Prostate gland (tissue), 2 donors: ENCODE data around the gene ABHD16B. TPM values are rescaled to one million over a fixed set of nuclear protein-coding genes. Genes with fewer than 3 reads are reported as not detected.
A peak's percentile ranks its signal among the peaks of the same experiment; 100 is the strongest.

Source experiments
- DNase-seq: peaks from one replicate; pipeline ENCODE4 v3.0.0-alpha.2; 2019; ENCODE audit warnings: low spot score
- H3K27ac ChIP-seq, 2 donors: fragments of 200-600 bp; sonication (generic); 2 replicates each; pipeline ENCODE4 v1.5.1; 2017 to 2019
- H3K27me3 ChIP-seq: fragments of 200-600 bp; sonication (generic); replicated peaks from 2 replicates; pipeline ENCODE4 v1.5.1; 2019; ENCODE audit not compliant: insufficient read depth
- H3K36me3 ChIP-seq, 2 donors: fragments of 200-600 bp; sonication (generic); 1 replicate in 1 of 2; 2 replicates in 1 of 2; pipeline versions ENCODE4 v1.5.1 to v1.8.1; 2017 to 2019
- H3K4me1 ChIP-seq: fragments of 200-600 bp; sonication (generic); replicated peaks from 2 replicates; pipeline ENCODE4 v1.5.1; 2019
- H3K4me3 ChIP-seq, 2 donors: fragments of 200-600 bp; sonication (generic); 2 replicates each; pipeline ENCODE4 v1.5.1; 2017 to 2019
- H3K9me3 ChIP-seq: fragments of 200-600 bp; sonication (generic); 2 replicates; pipeline ENCODE4 v1.5.1; 2017
- POLR2A ChIP-seq: fragments of 450-650 bp; IDR thresholded peaks from one replicate; pipeline ENCODE4 v1.6.1; 2016; ENCODE audit warnings: antibody characterized with exemption, mild to moderate bottlenecking
- POLR2AphosphoS5 ChIP-seq: sonication (generic); formaldehyde crosslinking; IDR thresholded peaks from one replicate; pipeline ENCODE4 v1.6.1; 2017; ENCODE audit warnings: antibody characterized with exemption
- WGBS: methylation state at CpG from one replicate; pipeline ENCODE4 v1.1.5; 2018; 5-methylcytosine and 5-hydroxymethylcytosine counted together
- intact Hi-C: fragments of 100-400 bp; cut with DNase I; formaldehyde crosslinking; loops from one replicate; pipeline ENCODE4 v1.14.2; 2022
- total RNA-seq, 2 donors: library from RNA; depleted of rRNA; stranded (reverse); fragments of >200 nt; gene quantifications; one replicate each; pipeline ENCODE4 v1.1.0, GENCODE V29; 2016
- TF ChIP-seq, protein P1 (sequence below), 4 experiments: fragments of 200-600 bp in 2 of 4; fragments of 450-650 bp in 2 of 4; sonication (generic) in 2 of 4; IDR thresholded peaks; 1 replicate in 3 of 4; 2 replicates in 1 of 4; pipeline ENCODE4 v1.5.1; 2016 to 2019; ENCODE audit warnings: antibody characterized with exemption in 4 of 4, mild to moderate bottlenecking in 2 of 4, moderate library complexity in 2 of 4

Gene ABHD16B
- total RNA-seq = 1 to 10 TPM in 1 of 2 donors, not detected in 1; 1.6 TPM

DNA sequence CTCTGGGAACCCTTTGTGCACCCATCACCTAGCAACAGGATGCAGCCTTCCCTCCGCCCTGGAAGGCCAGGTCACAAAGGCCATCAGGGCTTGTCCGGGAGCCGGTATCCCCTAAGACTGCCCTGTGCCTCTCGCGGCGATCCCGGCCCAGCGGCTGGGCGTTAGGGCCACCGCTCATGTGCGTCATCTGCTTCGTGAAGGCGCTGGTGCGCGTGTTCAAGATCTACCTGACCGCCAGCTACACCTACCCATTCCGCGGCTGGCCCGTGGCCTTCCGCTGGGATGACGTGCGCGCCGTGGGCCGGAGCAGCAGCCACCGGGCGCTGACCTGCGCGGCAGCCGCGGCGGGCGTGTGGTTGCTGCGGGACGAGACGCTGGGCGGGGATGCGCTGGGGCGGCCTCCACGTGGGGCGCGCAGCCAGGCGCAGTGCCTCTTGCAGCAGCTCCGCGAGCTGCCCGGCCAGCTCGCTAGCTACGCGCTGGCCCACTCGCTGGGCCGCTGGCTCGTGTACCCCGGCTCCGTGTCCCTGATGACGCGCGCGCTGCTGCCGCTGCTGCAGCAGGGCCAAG, at the start of gene ABHD16B:
ABHD16B (plus strand) TSS at position 134 of the 570 bp plus-strand sequence; CDS start at position 177, 43 bp downstream.
- TF ChIP-seq, protein P1, sequence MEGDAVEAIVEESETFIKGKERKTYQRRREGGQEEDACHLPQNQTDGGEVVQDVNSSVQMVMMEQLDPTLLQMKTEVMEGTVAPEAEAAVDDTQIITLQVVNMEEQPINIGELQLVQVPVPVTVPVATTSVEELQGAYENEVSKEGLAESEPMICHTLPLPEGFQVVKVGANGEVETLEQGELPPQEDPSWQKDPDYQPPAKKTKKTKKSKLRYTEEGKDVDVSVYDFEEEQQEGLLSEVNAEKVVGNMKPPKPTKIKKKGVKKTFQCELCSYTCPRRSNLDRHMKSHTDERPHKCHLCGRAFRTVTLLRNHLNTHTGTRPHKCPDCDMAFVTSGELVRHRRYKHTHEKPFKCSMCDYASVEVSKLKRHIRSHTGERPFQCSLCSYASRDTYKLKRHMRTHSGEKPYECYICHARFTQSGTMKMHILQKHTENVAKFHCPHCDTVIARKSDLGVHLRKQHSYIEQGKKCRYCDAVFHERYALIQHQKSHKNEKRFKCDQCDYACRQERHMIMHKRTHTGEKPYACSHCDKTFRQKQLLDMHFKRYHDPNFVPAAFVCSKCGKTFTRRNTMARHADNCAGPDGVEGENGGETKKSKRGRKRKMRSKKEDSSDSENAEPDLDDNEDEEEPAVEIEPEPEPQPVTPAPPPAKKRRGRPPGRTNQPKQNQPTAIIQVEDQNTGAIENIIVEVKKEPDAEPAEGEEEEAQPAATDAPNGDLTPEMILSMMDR (IDR thresholded peaks at IDR 0.05) = no peak
- no peak for TF ChIP-seq POLR2AphosphoS5
- no peak for TF ChIP-seq POLR2A
- H3K4me1 ChIP-seq = peaks cover 5% of the 10 kb centered on the region
- H3K27me3 ChIP-seq = no peaks in the 10 kb centered on the region
- H3K36me3 ChIP-seq = no peaks in the 10 kb centered on the region
- 95% methylated on average over 54 of the region's 59 CpGs for WGBS
- H3K27ac ChIP-seq = no peak within 1 kb of the TSS
- no peak for DNase-seq
- H3K9me3 ChIP-seq = no peaks in the 10 kb centered on the region
- no peak within 1 kb of the TSS for H3K4me3 ChIP-seq
- intact Hi-C loops = loop anchor here (5.0 to 10.0 kb wide), 3 partner anchors 34 to 327 kb away; partner anchors contain the start of gene PTK6

DNA sequence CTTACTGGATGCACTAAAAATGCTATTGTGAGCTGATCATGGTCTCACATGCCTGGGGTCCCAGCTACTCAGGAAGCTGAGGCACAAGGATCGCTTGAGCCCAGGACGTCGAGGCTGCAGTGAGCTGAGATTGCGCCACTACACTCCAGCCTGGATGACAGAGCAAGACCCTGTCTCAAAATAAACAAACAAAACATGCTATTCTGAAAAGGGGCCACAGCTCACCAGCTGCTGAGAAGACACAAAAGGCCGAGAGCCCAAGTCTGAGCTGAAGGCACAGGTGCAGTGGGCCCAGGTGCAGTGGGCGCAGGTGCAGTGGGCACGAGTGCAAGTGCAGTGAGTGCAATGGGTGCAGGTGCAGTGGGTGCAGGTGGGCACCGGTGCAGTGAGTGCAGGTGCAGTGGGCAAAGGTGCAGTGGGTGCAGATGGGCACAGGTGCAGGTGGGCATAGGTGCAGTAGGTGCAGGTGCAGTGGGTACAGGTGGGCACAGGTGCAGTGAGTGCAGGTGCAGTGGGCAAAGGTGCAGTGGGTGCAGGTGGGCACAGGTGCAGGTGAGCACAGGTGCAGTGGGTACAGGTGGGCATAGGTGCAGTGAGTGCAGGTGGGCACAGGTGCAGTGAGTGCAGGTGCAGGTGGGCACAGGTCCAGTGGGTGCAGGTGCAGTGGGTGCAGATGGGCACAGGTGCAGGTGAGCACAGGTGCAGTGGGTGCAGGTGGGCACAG, 46.2 kb upstream of the ABHD16B start:
- intact Hi-C loops = no loop called here
- WGBS = 67% methylated on average over 8 of the region's 8 CpGs
- no peak overlapping the region for H3K27ac ChIP-seq

DNA sequence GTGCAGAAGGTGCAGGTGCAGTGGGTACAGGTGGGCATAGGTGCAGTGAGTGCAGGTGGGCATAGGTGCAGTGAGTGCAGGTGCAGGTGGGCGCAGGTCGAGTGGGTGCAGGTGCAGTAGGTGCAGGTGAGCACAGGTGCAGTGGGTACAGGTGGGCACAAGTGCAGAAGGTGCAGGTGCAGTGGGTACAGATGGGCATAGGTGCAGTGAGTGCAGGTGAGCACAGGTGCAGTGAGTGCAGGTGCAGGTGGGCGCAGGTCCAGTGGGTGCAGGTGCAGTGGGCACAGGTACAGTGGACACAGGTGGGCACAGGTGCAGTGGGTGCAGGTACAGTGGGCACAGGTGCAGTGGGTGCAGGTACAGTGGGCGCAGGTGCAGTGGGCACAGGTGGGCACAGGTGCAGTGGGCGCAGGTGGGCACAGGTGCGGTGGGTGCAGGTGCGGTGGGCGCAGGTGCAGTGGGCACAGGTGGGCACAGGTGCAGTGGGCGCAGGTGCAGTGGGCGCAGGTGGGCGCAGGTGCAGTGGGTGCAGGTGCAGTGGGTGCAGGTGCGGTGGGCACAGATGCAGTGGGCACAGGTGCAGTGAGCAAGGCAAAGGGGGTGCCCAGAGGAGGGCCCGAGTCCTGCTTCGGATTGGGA, 45.6 kb upstream of the ABHD16B start:
- Histone ChIP-seq H3K27ac (no peak overlapping the region), H3K4me1 (no peaks in the 10 kb centered on the region), H3K9me3 (no peaks in the 10 kb centered on the region), H3K27me3 (no peaks in the 10 kb centered on the region), H3K36me3 (no peaks in the 10 kb centered on the region), H3K4me3 (no peak overlapping the region)
- no peak for DNase-seq
- TF ChIP-seq POLR2AphosphoS5 (no peak), POLR2A (no peak)
- TF ChIP-seq, protein P1 (IDR thresholded peaks at IDR 0.05) = no peak
- 82% methylated on average over 14 of the region's 14 CpGs for WGBS
- intact Hi-C loops = no loop called here

More for the DNA sequence above, 46.2 kb upstream of the ABHD16B start:
- Histone ChIP-seq H3K27me3 (no peaks in the 10 kb centered on the region), H3K4me1 (no peaks in the 10 kb centered on the region), H3K4me3 (no peak overlapping the region), H3K36me3 (no peaks in the 10 kb centered on the region), H3K9me3 (no peaks in the 10 kb centered on the region)
- no peak for DNase-seq
- no peak for TF ChIP-seq POLR2A
- TF ChIP-seq POLR2AphosphoS5 = no peak
- TF ChIP-seq, protein P1 (IDR thresholded peaks at IDR 0.05) = no peak

DNA sequence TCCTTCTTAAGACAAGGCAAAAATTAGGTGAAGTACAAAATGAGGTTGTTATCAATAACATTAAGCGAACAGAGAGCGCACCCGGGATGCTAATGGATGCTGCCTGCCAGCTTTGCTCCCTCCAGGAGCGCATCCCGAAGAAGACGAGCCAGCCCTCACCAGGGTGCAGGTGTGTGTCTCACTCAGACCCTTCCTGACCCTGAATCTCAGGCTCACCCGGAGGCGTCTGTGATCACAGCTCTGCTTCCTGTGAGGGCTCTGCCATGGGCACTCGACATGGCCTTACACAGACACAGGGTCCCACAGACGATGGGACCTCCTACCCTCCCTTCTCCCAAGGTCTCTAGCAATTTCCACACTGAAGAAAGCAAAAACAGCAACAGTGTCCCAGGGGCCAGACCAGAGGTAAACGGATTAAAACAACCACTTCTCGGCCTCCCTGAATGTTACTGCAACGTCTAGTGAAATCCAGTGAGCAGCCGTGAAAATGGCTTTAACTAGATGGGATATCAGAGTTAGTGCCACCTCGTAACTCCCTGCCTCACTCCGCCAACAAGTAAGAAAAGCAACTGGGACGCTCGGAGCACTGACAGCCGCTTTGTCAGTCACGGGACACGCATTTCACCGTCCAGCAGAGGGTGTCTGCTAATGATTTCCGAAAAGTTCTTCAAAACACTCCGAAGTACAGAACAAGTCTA, 41.9 kb upstream of the ABHD16B start:
- Histone ChIP-seq H3K4me1 (no peaks in the 10 kb centered on the region), H3K27ac (no peak overlapping the region), H3K9me3 (no peaks in the 10 kb centered on the region), H3K4me3 (no peak overlapping the region), H3K27me3 (no peaks in the 10 kb centered on the region), H3K36me3 (no peaks in the 10 kb centered on the region)
- no peak for DNase-seq
- 55% methylated on average over 24 of the region's 24 CpGs for WGBS
- TF ChIP-seq POLR2A = no peak
- TF ChIP-seq, protein P1 (IDR thresholded peaks at IDR 0.05) = peak in 2 of 4 experiments; percentile 34 to 35
- TF ChIP-seq POLR2AphosphoS5 = no peak
- intact Hi-C loops = no loop called here
